GM21367 (cell line): ENCODE results near the gene CTLA4.

Experiments
- ATAC-seq: cut with Tn5 transposase; IDR thresholded peaks from one replicate; pipeline ENCODE4 v1.9.1; 2021; ENCODE audit not compliant: unreplicated experiment

Gene CTLA4

GRCh38 chr2:203867561-203868200 is at the start of gene CTLA4:
Gene CTLA4, plus strand, starts transcription at chr2:203867771. Its CDS starts 172 bp downstream, at chr2:203867943.
- ATAC-seq: no peak

- no peak for ATAC-seq
Observed at GRCh38 chr2:203818656-203819055, 48.9 kb upstream of the CTLA4 start.

- no peak for ATAC-seq
Observed at GRCh38 chr2:203819434-203820133, 48.0 kb upstream of the CTLA4 start.

GRCh38 chr2:203820969-203821368 is 46.6 kb upstream of the CTLA4 start:
- ATAC-seq: peak; percentile 92

GRCh38 chr2:203822240-203822639 is 45.3 kb upstream of the CTLA4 start:
- no peak for ATAC-seq

GRCh38 chr2:203823173-203823572 is 44.4 kb upstream of the CTLA4 start:
- ATAC-seq: no peak

GRCh38 chr2:203824057-203824456 is 43.5 kb upstream of the CTLA4 start:
- no peak for ATAC-seq

- no peak for ATAC-seq
Observed at GRCh38 chr2:203824603-203825002, 43.0 kb upstream of the CTLA4 start.

GRCh38 chr2:203826704-203827103 is 40.9 kb upstream of the CTLA4 start:
- no peak for ATAC-seq

GRCh38 chr2:203830304-203831055 is 37.1 kb upstream of the CTLA4 start:
- no peak for ATAC-seq

- ATAC-seq: no peak
Observed at GRCh38 chr2:203835420-203835819, 32.2 kb upstream of the CTLA4 start.

- no peak for ATAC-seq
Observed at GRCh38 chr2:203835892-203836800, 31.4 kb upstream of the CTLA4 start.

- no peak for ATAC-seq
Observed at GRCh38 chr2:203840655-203841205, 26.8 kb upstream of the CTLA4 start.

GRCh38 chr2:203841654-203842053 is 25.9 kb upstream of the CTLA4 start:
- no peak for ATAC-seq

GRCh38 chr2:203842373-203842772 is 25.2 kb upstream of the CTLA4 start:
- no peak for ATAC-seq

GRCh38 chr2:203846490-203847105 is 21.0 kb upstream of the CTLA4 start:
- no peak for ATAC-seq

GRCh38 chr2:203849010-203849409 is 18.6 kb upstream of the CTLA4 start:
- no peak for ATAC-seq

GRCh38 chr2:203852760-203853159 is 14.8 kb upstream of the CTLA4 start:
- ATAC-seq: no peak

- no peak for ATAC-seq
Observed at GRCh38 chr2:203853271-203853670, 14.3 kb upstream of the CTLA4 start.

- no peak for ATAC-seq
Observed at GRCh38 chr2:203853722-203854121, 13.8 kb upstream of the CTLA4 start.
